NB4 (cell line): ENCODE results near the gene LALBA.

Experiments used
- POLR2A ChIP-seq: IDR thresholded peaks from 2 replicates; pipeline ENCODE4 v1.6.1; 2011; ENCODE audit warnings: mild to moderate bottlenecking; ENCODE audit not compliant: insufficient read length; ENCODE audit errors: extremely low read depth
- TF ChIP-seq, protein P1 (sequence below): IDR thresholded peaks from one replicate; pipeline ENCODE4 v1.5.1; 2012; ENCODE audit warnings: low read depth, low read length

- TF ChIP-seq, protein P1, sequence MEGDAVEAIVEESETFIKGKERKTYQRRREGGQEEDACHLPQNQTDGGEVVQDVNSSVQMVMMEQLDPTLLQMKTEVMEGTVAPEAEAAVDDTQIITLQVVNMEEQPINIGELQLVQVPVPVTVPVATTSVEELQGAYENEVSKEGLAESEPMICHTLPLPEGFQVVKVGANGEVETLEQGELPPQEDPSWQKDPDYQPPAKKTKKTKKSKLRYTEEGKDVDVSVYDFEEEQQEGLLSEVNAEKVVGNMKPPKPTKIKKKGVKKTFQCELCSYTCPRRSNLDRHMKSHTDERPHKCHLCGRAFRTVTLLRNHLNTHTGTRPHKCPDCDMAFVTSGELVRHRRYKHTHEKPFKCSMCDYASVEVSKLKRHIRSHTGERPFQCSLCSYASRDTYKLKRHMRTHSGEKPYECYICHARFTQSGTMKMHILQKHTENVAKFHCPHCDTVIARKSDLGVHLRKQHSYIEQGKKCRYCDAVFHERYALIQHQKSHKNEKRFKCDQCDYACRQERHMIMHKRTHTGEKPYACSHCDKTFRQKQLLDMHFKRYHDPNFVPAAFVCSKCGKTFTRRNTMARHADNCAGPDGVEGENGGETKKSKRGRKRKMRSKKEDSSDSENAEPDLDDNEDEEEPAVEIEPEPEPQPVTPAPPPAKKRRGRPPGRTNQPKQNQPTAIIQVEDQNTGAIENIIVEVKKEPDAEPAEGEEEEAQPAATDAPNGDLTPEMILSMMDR: no peak
- no peak for TF ChIP-seq POLR2A
Measured at GRCh38 chr12:48557919-48558318, 11.9 kb downstream of the LALBA start.
